Lower leg skin (tissue), 3 donors: Measurements from ENCODE around the gene PACRGL.

ENCODE experiments used
- POLR2A ChIP-seq, 2 donors: fragments of 450-650 bp; IDR thresholded peaks; one replicate each; pipeline ENCODE4 v1.6.1; 2016 to 2017; ENCODE audit warnings: antibody characterized with exemption in 2 of 2, mild to moderate bottlenecking in 1 of 2, moderate library complexity in 1 of 2
- TF ChIP-seq, protein P1 (sequence below), 3 donors: fragments of 450-650 bp; IDR thresholded peaks; one replicate each; pipeline ENCODE4 v1.5.1; 2016; ENCODE audit warnings: antibody characterized with exemption in 3 of 3, mild to moderate bottlenecking in 3 of 3, moderate library complexity in 2 of 3

GRCh38 chr4:20652226-20652885 is 47.9 kb upstream of the PACRGL start:
- TF ChIP-seq, protein P1, sequence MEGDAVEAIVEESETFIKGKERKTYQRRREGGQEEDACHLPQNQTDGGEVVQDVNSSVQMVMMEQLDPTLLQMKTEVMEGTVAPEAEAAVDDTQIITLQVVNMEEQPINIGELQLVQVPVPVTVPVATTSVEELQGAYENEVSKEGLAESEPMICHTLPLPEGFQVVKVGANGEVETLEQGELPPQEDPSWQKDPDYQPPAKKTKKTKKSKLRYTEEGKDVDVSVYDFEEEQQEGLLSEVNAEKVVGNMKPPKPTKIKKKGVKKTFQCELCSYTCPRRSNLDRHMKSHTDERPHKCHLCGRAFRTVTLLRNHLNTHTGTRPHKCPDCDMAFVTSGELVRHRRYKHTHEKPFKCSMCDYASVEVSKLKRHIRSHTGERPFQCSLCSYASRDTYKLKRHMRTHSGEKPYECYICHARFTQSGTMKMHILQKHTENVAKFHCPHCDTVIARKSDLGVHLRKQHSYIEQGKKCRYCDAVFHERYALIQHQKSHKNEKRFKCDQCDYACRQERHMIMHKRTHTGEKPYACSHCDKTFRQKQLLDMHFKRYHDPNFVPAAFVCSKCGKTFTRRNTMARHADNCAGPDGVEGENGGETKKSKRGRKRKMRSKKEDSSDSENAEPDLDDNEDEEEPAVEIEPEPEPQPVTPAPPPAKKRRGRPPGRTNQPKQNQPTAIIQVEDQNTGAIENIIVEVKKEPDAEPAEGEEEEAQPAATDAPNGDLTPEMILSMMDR (IDR thresholded peaks at IDR 0.05), result no peak
- TF ChIP-seq POLR2A (IDR thresholded peaks at IDR 0.05), result no peak
